H1 (cell line): ENCODE measurements around the gene SLFN13. TPM values are rescaled to one million over a fixed set of nuclear protein-coding genes. Genes with fewer than 3 reads are reported as not detected.
A peak's percentile ranks its signal among the peaks of the same experiment; 100 is the strongest.

ENCODE experiments used
- CTCF ChIA-PET: fragments of 300-600 bp; sonication (Branson Sonifier 250); formaldehyde crosslinking; loops from one replicate; lab custom pipeline; 2021; ENCODE audit not compliant: partially characterized antibody; lab: Charles Lee
- POLR2A ChIA-PET: fragments of 300-600 bp; sonication (Branson Sonifier 250); formaldehyde crosslinking; loops from one replicate; lab custom pipeline; 2021; ENCODE audit warnings: inconsistent platforms; ENCODE audit not compliant: partially characterized antibody; lab: Charles Lee
- DNase-seq, 2 experiments: peaks; one replicate each; pipeline versions ENCODE4 v3.0.0 to v3.0.0-alpha.2; 2010 to 2022; ENCODE audit warnings: low spot score in 2 of 2, low read depth in 1 of 2, mixed read lengths in 1 of 2
- FAIRE-seq: peaks from 2 replicates; lab custom pipeline; 2011; peaks lifted over from hg19 to GRCh38; lab: Jason Lieb, UNC
- H2AFZ ChIP-seq: 2 replicates; pipeline ENCODE4 v1.8.1; 2012; ENCODE audit warnings: low read length, inconsistent platforms
- H2AK5ac ChIP-seq: 2 replicates; pipeline ENCODE4 v1.6.1; 2013; ENCODE audit warnings: low read depth, low read length
- H2BK120ac ChIP-seq: replicated peaks from 2 replicates; pipeline ENCODE3; 2013; ENCODE audit warnings: low read depth, low read length, inconsistent platforms
- H2BK12ac ChIP-seq: 2 replicates; pipeline ENCODE4 v1.6.1; 2013; ENCODE audit warnings: low read depth, low read length
- H2BK15ac ChIP-seq: 2 replicates; pipeline ENCODE4 v1.6.1; 2013; ENCODE audit warnings: low read length
- H2BK20ac ChIP-seq: 2 replicates; pipeline ENCODE4 v1.6.1; 2013; ENCODE audit warnings: low read length
- H2BK5ac ChIP-seq: 2 replicates; pipeline ENCODE4 v1.6.1; 2013; ENCODE audit warnings: low read depth, low read length
- H3K14ac ChIP-seq: 2 replicates; pipeline ENCODE4 v1.6.1; 2013; ENCODE audit warnings: inconsistent platforms; ENCODE audit not compliant: insufficient read length
- H3K18ac ChIP-seq: 2 replicates; pipeline ENCODE4 v1.6.1; 2013; ENCODE audit warnings: low read length; ENCODE audit errors: extremely low read depth
- H3K23ac ChIP-seq: 2 replicates; pipeline ENCODE4 v1.6.1; 2013; ENCODE audit warnings: inconsistent platforms; ENCODE audit not compliant: insufficient read length
- H3K23me2 ChIP-seq: 2 replicates; pipeline ENCODE4 v1.6.1; 2013; ENCODE audit warnings: low read depth, low read length
- H3K27ac ChIP-seq: 2 replicates; pipeline ENCODE4 v1.6.1; 2011; ENCODE audit warnings: low read depth, low read length, inconsistent platforms
- H3K27me3 ChIP-seq, 4 experiments: replicated peaks in 1 of 4; 1 replicate in 1 of 4; 2 replicates in 3 of 4; pipeline versions ENCODE4 v1.6.1 to v1.8.1; 2011 to 2013; ENCODE audit warnings: low read length in 3 of 4, mild to moderate bottlenecking in 3 of 4, inconsistent platforms in 2 of 4, mixed read lengths in 2 of 4, moderate library complexity in 1 of 4; ENCODE audit not compliant: control insufficient read depth in 3 of 4, insufficient read depth in 3 of 4; ENCODE audit errors: extremely low read depth in 1 of 4
- H3K36me3 ChIP-seq, 4 experiments: 2 replicates each; pipeline versions ENCODE4 v1.6.1 to v1.8.1; 2011 to 2013; ENCODE audit warnings: mild to moderate bottlenecking in 4 of 4, low read length in 3 of 4, moderate library complexity in 2 of 4, control low read depth in 1 of 4, inconsistent platforms in 1 of 4; ENCODE audit not compliant: insufficient read depth in 4 of 4, control insufficient read depth in 2 of 4
- H3K4ac ChIP-seq: replicated peaks from 2 replicates; pipeline ENCODE3; 2013; ENCODE audit warnings: low read length, low read depth, mixed read lengths, inconsistent platforms; ENCODE audit not compliant: insufficient read length
- H3K4me1 ChIP-seq, 4 experiments: replicated peaks in 1 of 4; 1 replicate in 1 of 4; 2 replicates in 3 of 4; pipeline versions ENCODE4 v1.6.1 to v1.8.1; 2011 to 2013; ENCODE audit warnings: low read length in 3 of 4, inconsistent platforms in 2 of 4, mixed read lengths in 1 of 4; ENCODE audit not compliant: insufficient read depth in 4 of 4, control insufficient read depth in 3 of 4
- H3K4me2 ChIP-seq, 2 experiments: 2 replicates each; pipeline versions ENCODE4 v1.6.1 to v1.8.1; 2011 to 2013; ENCODE audit warnings: low read depth in 2 of 2, low read length in 2 of 2, control low read depth in 1 of 2, inconsistent platforms in 1 of 2, mild to moderate bottlenecking in 1 of 2; ENCODE audit not compliant: insufficient read depth in 1 of 2
- H3K4me3 ChIP-seq, 4 experiments: fragments of 200-600, 300-600 bp in 1 of 4; sonication (generic), shearing (Covaris generic), sonication (Bioruptor Twin) in 1 of 4; 2 replicates each; pipeline versions ENCODE4 v1.5.1 to v1.8.1; 2011 to 2016; ENCODE audit warnings: low read length in 4 of 4, low read depth in 3 of 4, control low read depth in 2 of 4, inconsistent platforms in 2 of 4, mild to moderate bottlenecking in 2 of 4, mixed read lengths in 1 of 4, moderate library complexity in 1 of 4; ENCODE audit not compliant: insufficient read depth in 2 of 4; ENCODE audit errors: extremely low read depth in 1 of 4
- H3K56ac ChIP-seq: replicated peaks from 2 replicates; pipeline ENCODE3; 2013; ENCODE audit warnings: low read depth, mild to moderate bottlenecking, mixed read lengths, low read length, inconsistent platforms; ENCODE audit not compliant: insufficient read length
- H3K79me1 ChIP-seq: 2 replicates; pipeline ENCODE4 v1.6.1; 2013; ENCODE audit warnings: low read depth, low read length, control low read depth
- H3K79me2 ChIP-seq, 2 experiments: 2 replicates each; pipeline versions ENCODE4 v1.6.1 to v1.8.1; 2012 to 2013; ENCODE audit warnings: low read length in 2 of 2, mild to moderate bottlenecking in 2 of 2, inconsistent platforms in 1 of 2; ENCODE audit not compliant: insufficient read depth in 2 of 2, control insufficient read depth in 1 of 2
- H3K9ac ChIP-seq, 4 experiments: replicated peaks in 1 of 4; 1 replicate in 1 of 4; 2 replicates in 3 of 4; pipeline versions ENCODE4 v1.6.1 to v1.8.1; 2011 to 2013; ENCODE audit warnings: low read depth in 3 of 4, low read length in 3 of 4, control low read depth in 2 of 4, mild to moderate bottlenecking in 2 of 4, moderate library complexity in 2 of 4, inconsistent platforms in 1 of 4; ENCODE audit errors: extremely low read depth in 1 of 4
- H3K9me3 ChIP-seq, 2 experiments: 2 replicates each; pipeline versions ENCODE4 v1.6.1 to v1.8.1; 2012 to 2013; ENCODE audit warnings: mild to moderate bottlenecking in 2 of 2, moderate library complexity in 2 of 2, control low read depth in 1 of 2, inconsistent platforms in 1 of 2, low read depth in 1 of 2, low read length in 1 of 2, mixed read lengths in 1 of 2; ENCODE audit not compliant: insufficient read depth in 2 of 2
- H4K20me1 ChIP-seq, 2 experiments: replicated peaks in 1 of 2; 2 replicates each; pipeline versions ENCODE3 to v1.8.1; 2011 to 2013; ENCODE audit warnings: inconsistent platforms in 2 of 2, low read length in 2 of 2, mild to moderate bottlenecking in 1 of 2; ENCODE audit not compliant: insufficient read depth in 2 of 2, control insufficient read depth in 1 of 2
- H4K5ac ChIP-seq: 2 replicates; pipeline ENCODE4 v1.6.1; 2013; ENCODE audit warnings: low read length, low read depth, mixed read lengths, inconsistent platforms; ENCODE audit not compliant: insufficient read length
- H4K8ac ChIP-seq: 2 replicates; pipeline ENCODE4 v1.8.0; 2013; ENCODE audit warnings: mild to moderate bottlenecking, moderate library complexity, low read length, inconsistent platforms; ENCODE audit not compliant: insufficient read depth; ENCODE audit errors: extremely low read depth
- H4K91ac ChIP-seq: replicated peaks from 2 replicates; pipeline ENCODE3; 2013; ENCODE audit warnings: low read length, mixed read lengths, inconsistent platforms; ENCODE audit not compliant: insufficient read length
- CBX5 ChIP-seq: fragments of 300-800, 300-1000 bp; sonication (generic); IDR thresholded peaks from 2 replicates; pipeline ENCODE4 v1.7.1; 2016; ENCODE audit warnings: antibody characterized with exemption, low read length, low read depth
- CEBPB ChIP-seq: IDR thresholded peaks from 2 replicates; pipeline ENCODE4 v1.6.1; 2012; ENCODE audit warnings: low read depth, low read length
- EZH2 ChIP-seq: fragments of 200-600 bp; sonication (generic); IDR thresholded peaks from 2 replicates; pipeline ENCODE4 v1.7.1; 2012; ENCODE audit warnings: low read depth, mild to moderate bottlenecking, moderate library complexity, low read length, inconsistent platforms; ENCODE audit not compliant: severe bottlenecking
- POLR2A ChIP-seq, 2 experiments: IDR thresholded peaks; 1 replicate in 1 of 2; 2 replicates in 1 of 2; pipeline ENCODE4 v1.6.1; 2011; ENCODE audit warnings: low read depth in 2 of 2, low read length in 2 of 2, mild to moderate bottlenecking in 2 of 2; ENCODE audit errors: control extremely low read depth in 1 of 2
- RFX5 ChIP-seq: IDR thresholded peaks from 2 replicates; pipeline ENCODE4 v1.6.1; 2011; ENCODE audit warnings: low read depth, low read length, improper control_type of control experiment, borderline replicate concordance
- RNF2 ChIP-seq: fragments of 200-900, 300-1000 bp; sonication (generic); IDR thresholded peaks from 2 replicates; pipeline ENCODE4 v1.7.1; 2016; ENCODE audit warnings: borderline replicate concordance, low read depth, mild to moderate bottlenecking, antibody characterized with exemption, low read length; ENCODE audit not compliant: poor library complexity, severe bottlenecking; ENCODE audit errors: missing control alignments
- SP1 ChIP-seq: IDR thresholded peaks from 2 replicates; pipeline ENCODE4 v1.6.1; 2011; ENCODE audit warnings: low read depth, low read length
- SUZ12 ChIP-seq: fragments of 200-600 bp; sonication (generic); IDR thresholded peaks from 2 replicates; pipeline ENCODE4 v1.6.1; 2012; ENCODE audit warnings: mild to moderate bottlenecking, inconsistent platforms, low read length, moderate library complexity, mixed read lengths
- TAF1 ChIP-seq: IDR thresholded peaks from 2 replicates; pipeline ENCODE4 v1.6.1; 2011; ENCODE audit warnings: mild to moderate bottlenecking, low read depth, low read length
- TCF12 ChIP-seq: IDR thresholded peaks from 2 replicates; pipeline ENCODE4 v1.6.1; 2011; ENCODE audit warnings: low read depth, mild to moderate bottlenecking, low read length
- WGBS, 2 experiments: shearing (Covaris generic) in 1 of 2; methylation state at CpG; one replicate each; pipeline versions ENCODE4 v1.1.6 to v1.1.7; 2013 to 2015; ENCODE audit warnings: low lambda C conversion rate in 2 of 2, mixed read lengths in 2 of 2, inconsistent platforms in 1 of 2, low coverage in 1 of 2, missing lambda C conversion rate in 1 of 2; ENCODE audit not compliant: insufficient replicate concordance in 2 of 2, insufficient coverage in 1 of 2, insufficient read length in 1 of 2; ENCODE audit errors: extremely low coverage in 1 of 2, missing lambda C conversion rate in 1 of 2; 5-methylcytosine and 5-hydroxymethylcytosine counted together
- polyA plus RNA-seq, 7 experiments: library from polyadenylated mRNA; depleted of rRNA in 3 of 7; stranded (reverse) in 5 of 7; unstranded in 2 of 7; fragments of >200 nt in 5 of 7; fragments of 200-250 nt in 2 of 7; gene quantifications; 1 replicate in 5 of 7; 2 replicates in 1 of 7; 4 replicates in 1 of 7; pipeline versions ENCODE4 v1.2.1 to v1.2.3, GENCODE V29; 2011 to 2013; ENCODE audit warnings: missing spikeins in 2 of 7, mixed read lengths in 2 of 7
- total RNA-seq: library from RNA; stranded (reverse); fragmentation: NEBNext Ultra II Directional; extraction: Animal tissue kit (Norgen Biotek cat#: 25700); gene quantifications from 2 replicates; pipeline ENCODE4 v1.2.1, GENCODE V29; 2021

The SLFN13 gene
- total and polyA plus RNA-seq, 2 of the 8 experiments (the other 6 are each of a cell fraction or from before 2014, with no cell fraction given) = 15.7 to 27.5 TPM

DNA sequence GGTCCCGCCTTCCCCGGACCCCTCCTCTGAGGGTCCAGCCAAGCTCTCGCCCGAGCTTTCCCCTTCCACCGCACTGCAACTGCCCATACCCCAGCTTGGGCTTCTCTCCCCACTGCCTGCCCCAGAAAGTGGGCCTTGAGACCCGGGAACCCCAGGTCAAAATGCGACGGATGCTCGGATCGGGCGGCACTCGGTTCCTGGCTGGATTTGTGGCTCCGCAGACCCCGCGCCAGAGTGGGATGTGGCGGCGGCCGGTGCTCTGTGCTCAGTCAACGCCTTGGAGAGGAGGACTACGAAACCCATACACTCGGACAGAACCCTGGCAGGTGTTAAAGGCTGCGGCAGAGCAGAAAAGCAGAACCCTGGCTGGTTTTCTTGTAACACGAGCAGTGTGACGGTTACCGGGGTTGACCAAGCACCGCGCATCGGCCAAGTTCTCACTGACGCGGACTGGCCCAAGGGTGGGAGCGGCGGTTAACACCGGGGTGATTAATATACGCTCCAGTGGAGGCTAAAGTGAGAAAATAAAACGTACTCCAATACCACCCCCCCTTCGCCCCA, 885 bp upstream of the SLFN13 start:
- peak; percentile 34 for TF ChIP-seq RNF2
- TF ChIP-seq TCF12 = no peak
- TF ChIP-seq TAF1 = 0 out of 2 replicates have a peak, but pooled peaks have one; percentile 16
- no peak for TF ChIP-seq CEBPB
- no peak for TF ChIP-seq POLR2A (IDR thresholded peaks at IDR 0.05; ENCODE audit: control extremely low read depth in 1 of 2, low read depth in 2 of 2, low read length in 2 of 2)
- no peak for TF ChIP-seq CBX5
- no peak for TF ChIP-seq SP1
- peak; percentile 92 for TF ChIP-seq EZH2
- TF ChIP-seq RFX5 = no peak
- TF ChIP-seq SUZ12 = peak; percentile 95
- H4K91ac ChIP-seq = no peak overlapping the region
- H3K27me3 ChIP-seq = peaks cover 7 to 63% (median 41%) of the 10 kb centered on the region in 4 experiments
- no peak overlapping the region; a peak in 2 of 7 replicates for H3K9ac ChIP-seq
- H3K4me3 ChIP-seq = peak overlapping the region; percentile 7 to 64 (median 52); a peak in 7 of 8 replicates
- H2BK12ac ChIP-seq = peak overlapping the region; percentile 55; the same call in 1 of the 2 replicates
- H3K27ac ChIP-seq = no peak overlapping the region
- H3K56ac ChIP-seq = no peak overlapping the region
- peaks cover 0 to 4% (median 0%) of the 10 kb centered on the region in 4 experiments; a peak in 1 of 8 replicates for H3K36me3 ChIP-seq
- DNase-seq (peak in 1 of 2 experiments; percentile 70), FAIRE-seq (no peak)
- WGBS, 2 experiments = 4% methylated on average over 32 of the region's 36 CpGs; no CpG with 5 or more reads in 1 of the 2 experiments
- no peak overlapping the region for H4K5ac ChIP-seq
- no peak overlapping the region for H2BK5ac ChIP-seq
- no peaks in the 10 kb centered on the region for H3K79me2 ChIP-seq
- no peak overlapping the region for H2AK5ac ChIP-seq
- POLR2A ChIA-PET = interaction anchor here (0.6 to 1.4 kb wide), 3 partner anchors 39 to 103 kb away, joined by 3 to 4 read pairs (median 3); no protein-coding TSS in a partner anchor
- H3K4me2 ChIP-seq = peak overlapping the region; percentile 71 to 92
- peak overlapping the region; percentile 1; the same call in 1 of the 2 replicates for H2AFZ ChIP-seq
- H2BK120ac ChIP-seq = no peak overlapping the region
- H4K8ac ChIP-seq = peak overlapping the region; percentile 84; the same call in 1 of the 2 replicates
- peaks cover 0 to 5% of the 10 kb centered on the region in 2 experiments for H4K20me1 ChIP-seq
- H3K9me3 ChIP-seq = no peaks in the 10 kb centered on the region
- no peak overlapping the region for H3K14ac ChIP-seq
- H3K23me2 ChIP-seq = peaks cover 4% of the 10 kb centered on the region; the same call in 1 of the 2 replicates
- no peak overlapping the region for H3K4ac ChIP-seq
- H3K18ac ChIP-seq = no peak overlapping the region; the same call in 1 of the 2 replicates
- no peaks in the 10 kb centered on the region for H3K79me1 ChIP-seq
- H2BK20ac ChIP-seq = no peak overlapping the region
- no peak overlapping the region; the same call in 1 of the 2 replicates for H2BK15ac ChIP-seq
- H3K4me1 ChIP-seq = peaks cover 0 to 4% (median 4%) of the 10 kb centered on the region in 4 experiments; a peak in 5 of 7 replicates
- CTCF ChIA-PET = interaction anchor here (2.0 kb wide), 1 partner anchor 137 kb away, joined by 5 read pairs; no protein-coding TSS in a partner anchor
- no peak overlapping the region for H3K23ac ChIP-seq
